Spinal cord (tissue), 10 donors: ENCODE data around the gene MRPL28. TPM values are rescaled to one million over a fixed set of nuclear protein-coding genes. Genes with fewer than 3 reads are reported as not detected.
"Not testable (repeated sequence)": the region's sequence is repeated elsewhere in the genome, so short reads cannot be mapped to it uniquely, and the experiment has no call there.

Source experiments
- DNase-seq, 6 donors: peaks; one replicate each; pipeline versions ENCODE4 v3.0.0 to v3.0.0-alpha.2; 2013 to 2015; ENCODE audit warnings: low spot score in 6 of 6, low read depth in 4 of 6
- H3K27ac ChIP-seq: one replicate; pipeline ENCODE4 v1.5.1; 2013; ENCODE audit warnings: low read depth, low read length, control low read depth
- H3K27me3 ChIP-seq: one replicate; pipeline ENCODE4 v1.6.1; 2013; ENCODE audit warnings: low read length; ENCODE audit not compliant: control insufficient read depth, insufficient read depth
- H3K36me3 ChIP-seq: one replicate; pipeline ENCODE4 v1.6.1; 2013; ENCODE audit warnings: low read length; ENCODE audit not compliant: control insufficient read depth, insufficient read depth
- H3K4me1 ChIP-seq: one replicate; pipeline ENCODE4 v1.6.1; 2013; ENCODE audit warnings: low read length; ENCODE audit not compliant: control insufficient read depth, insufficient read depth
- H3K4me3 ChIP-seq: one replicate; pipeline ENCODE4 v1.5.1; 2013; ENCODE audit warnings: low read depth, low read length, control low read depth
- H3K9me3 ChIP-seq: one replicate; pipeline ENCODE4 v1.6.1; 2013; ENCODE audit warnings: low read length; ENCODE audit not compliant: control insufficient read depth, insufficient read depth
- WGBS: methylation state at CpG from one replicate; pipeline ENCODE4 v1.1.5; 2013; ENCODE audit warnings: missing lambda C conversion rate; ENCODE audit not compliant: insufficient coverage; 5-methylcytosine and 5-hydroxymethylcytosine counted together
- polyA plus RNA-seq, 2 donors: library from polyadenylated mRNA; unstranded; fragments of 120-200 nt; gene quantifications; one replicate each; pipeline ENCODE4 v1.2.1, GENCODE V29; 2013; ENCODE audit not compliant: insufficient read length in 2 of 2
- total RNA-seq, 2 donors: library from RNA; depleted of rRNA in 1 of 2; stranded (reverse); fragments of 120-200 nt in 1 of 2; fragments of >200 nt in 1 of 2; gene quantifications; one replicate each; pipeline versions ENCODE4 v1.2.3 to v1.2.4, GENCODE V29; 2013 to 2014
- donor health status: healthy.

The MRPL28 gene
- total and polyA plus RNA-seq, 4 donors, result 43.4 to 114 (median 93.1) TPM

GRCh38 chr16:352547-353403 is 17.6 kb downstream of the MRPL28 start, which contains the start of gene AXIN1:
Gene AXIN1, minus strand, starts transcription at chr16:352723. Its CDS starts 5,698 bp downstream, at chr16:347025.
- H3K27ac ChIP-seq, result no peak within 1 kb of the TSS
- 1% methylated on average over 99 of the region's 113 CpGs for WGBS
- H3K4me1 ChIP-seq, result peaks cover 18% of the 10 kb centered on the region
- H3K4me3 ChIP-seq, result peak within 1 kb of the TSS; percentile 49
- H3K9me3 ChIP-seq, result no peaks in the 10 kb centered on the region
- H3K27me3 ChIP-seq, result no peaks in the 10 kb centered on the region
- DNase-seq, result peak; percentile 41 to 99 (median 87)
- peaks cover 25% of the 10 kb centered on the region for H3K36me3 ChIP-seq

- Histone ChIP-seq H3K27ac (no peak overlapping the region), H3K4me3 (peak overlapping the region; percentile 49), H3K4me1 (peaks cover 18% of the 10 kb centered on the region), H3K9me3 (no peaks in the 10 kb centered on the region), H3K27me3 (no peaks in the 10 kb centered on the region), H3K36me3 (peaks cover 31% of the 10 kb centered on the region)
- under 1% methylated on average over 95 of the region's 95 CpGs for WGBS
- peak in 2 of 6 donors; percentile 20 to 38 for DNase-seq
Observed at GRCh38 chr16:351804-352520, 18.4 kb downstream of the MRPL28 start.

- no peak for DNase-seq
- WGBS, result 87% methylated on average over 7 of the region's 8 CpGs
- peaks cover 45% of the 10 kb centered on the region for H3K36me3 ChIP-seq
- H3K27ac ChIP-seq, result no peak overlapping the region
- no peaks in the 10 kb centered on the region for H3K27me3 ChIP-seq
- no peaks in the 10 kb centered on the region for H3K9me3 ChIP-seq
- H3K4me3 ChIP-seq, result no peak overlapping the region
- peaks cover 18% of the 10 kb centered on the region for H3K4me1 ChIP-seq
Observed at GRCh38 chr16:350203-350602, 20.1 kb downstream of the MRPL28 start.

- Histone ChIP-seq H3K27me3 (no peaks in the 10 kb centered on the region), H3K4me1 (peaks cover 18% of the 10 kb centered on the region), H3K4me3 (no peak overlapping the region), H3K27ac (no peak overlapping the region), H3K9me3 (no peaks in the 10 kb centered on the region), H3K36me3 (peaks cover 50% of the 10 kb centered on the region)
- no peak for DNase-seq
- WGBS, result 84% methylated on average over 4 of the region's 7 CpGs
Observed at GRCh38 chr16:349211-349610, 21.1 kb downstream of the MRPL28 start.

- peaks cover 57% of the 10 kb centered on the region for H3K36me3 ChIP-seq
- H3K9me3 ChIP-seq, H3K27ac ChIP-seq, DNase-seq, H3K27me3 ChIP-seq, H3K4me3 ChIP-seq: not testable (repeated sequence)
- peaks cover 15% of the 10 kb centered on the region for H3K4me1 ChIP-seq
- WGBS, result 99% methylated on average over 7 of the region's 10 CpGs
Observed at GRCh38 chr16:348495-348894, 21.8 kb downstream of the MRPL28 start.

- Histone ChIP-seq H3K36me3 (peaks cover 70% of the 10 kb centered on the region), H3K27me3 (no peaks in the 10 kb centered on the region), H3K9me3 (no peaks in the 10 kb centered on the region), H3K27ac (no peak overlapping the region), H3K4me3 (no peak overlapping the region), H3K4me1 (peaks cover 10% of the 10 kb centered on the region)
- DNase-seq, result no peak
- 94% methylated on average over 5 of the region's 6 CpGs for WGBS
Observed at GRCh38 chr16:347203-347602, 23.1 kb downstream of the MRPL28 start.

- Histone ChIP-seq H3K27me3 (no peaks in the 10 kb centered on the region), H3K9me3 (no peaks in the 10 kb centered on the region), H3K4me1 (peaks cover 7% of the 10 kb centered on the region), H3K36me3 (peaks cover 70% of the 10 kb centered on the region), H3K4me3 (no peak overlapping the region), H3K27ac (no peak overlapping the region)
- DNase-seq, result no peak
- WGBS, result 93% methylated on average over 15 of the region's 15 CpGs
Observed at GRCh38 chr16:346587-346986, 23.8 kb downstream of the MRPL28 start.

GRCh38 chr16:345772-346171 is 24.6 kb downstream of the MRPL28 start:
- H3K9me3 ChIP-seq, result no peaks in the 10 kb centered on the region
- H3K4me1 ChIP-seq, result no peaks in the 10 kb centered on the region
- H3K27me3 ChIP-seq, result no peaks in the 10 kb centered on the region
- no peak overlapping the region for H3K4me3 ChIP-seq
- no peak overlapping the region for H3K27ac ChIP-seq
- DNase-seq, result no peak
- H3K36me3 ChIP-seq, result peaks cover 75% of the 10 kb centered on the region
- WGBS, result 99% methylated on average over 9 of the region's 11 CpGs

GRCh38 chr16:342455-343213 is 27.7 kb downstream of the MRPL28 start:
- Histone ChIP-seq H3K27me3 (no peaks in the 10 kb centered on the region), H3K36me3 (peaks cover 69% of the 10 kb centered on the region), H3K4me3 (no peak overlapping the region), H3K9me3 (no peaks in the 10 kb centered on the region), H3K4me1 (peaks cover 6% of the 10 kb centered on the region), H3K27ac (no peak overlapping the region)
- 90% methylated on average over 16 of the region's 18 CpGs for WGBS
- DNase-seq, result no peak
